ENCODE measurements around the gene ANKRD11. TPM values are rescaled to one million over a fixed set of nuclear protein-coding genes. Genes with fewer than 3 reads are reported as not detected.

ANKRD11 gene
- 100 to 1,000 TPM; 199 to 208 TPM for total RNA-seq

DNA sequence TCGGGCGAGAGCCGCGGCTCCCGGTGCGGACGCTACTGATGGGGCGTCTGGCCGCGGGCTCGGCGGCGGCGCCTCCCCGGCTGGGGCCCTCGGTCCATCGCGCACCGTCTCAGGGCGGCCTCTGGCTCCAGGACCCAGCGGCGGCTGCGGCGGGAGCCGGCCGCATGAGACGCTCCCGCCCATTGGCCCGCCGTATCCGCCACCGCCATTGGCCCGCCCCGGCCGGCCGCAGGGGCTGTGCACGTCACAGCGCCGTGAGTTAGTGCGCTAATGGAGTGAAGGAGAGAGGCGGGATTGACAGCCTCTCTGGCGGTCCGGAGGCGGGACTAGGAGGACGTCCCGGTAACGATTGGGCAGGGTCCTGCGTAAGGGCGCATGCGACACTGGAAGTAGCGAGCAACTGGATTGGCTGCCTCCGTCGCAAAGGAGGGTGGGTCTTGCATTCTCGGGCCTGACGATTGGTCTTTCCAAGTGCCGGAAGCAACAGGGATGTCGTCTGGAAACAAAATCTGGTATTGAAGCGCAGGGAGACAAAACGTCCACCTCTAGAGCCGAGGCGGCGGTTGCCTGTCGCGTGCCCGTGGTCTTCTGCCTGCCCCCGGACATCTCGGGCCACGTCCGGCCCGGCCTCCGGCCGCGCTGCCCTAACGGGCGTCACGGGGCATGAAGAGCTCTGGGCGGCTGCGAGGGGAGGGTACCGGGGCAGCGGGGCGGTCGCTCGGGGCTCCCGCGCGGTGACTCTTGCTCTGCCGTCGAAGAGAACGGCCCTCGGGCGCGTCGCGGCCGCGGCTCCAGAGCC, at the start of gene ANKRD11:
Gene ANKRD11, minus strand, starts transcription at position 123 of the 799 bp plus-strand sequence. CDS start 173,542 bp downstream, outside the sequence.
- Mint-ChIP-seq H3K9me3 (no peaks in the 10 kb centered on the region), H3K4me3 (peak within 1 kb of the TSS; percentile 92), H3K36me3 (ENCODE audit: low read depth) (peaks cover 25% of the 10 kb centered on the region), H3K4me1 (peaks cover 51% of the 10 kb centered on the region), H3K27me3 (no peaks in the 10 kb centered on the region), H3K27ac (peak within 1 kb of the TSS; percentile 94)
- DNase-seq: peak; percentile 99
- ChIA-PET CTCF (no interaction called here), POLR2A (interaction anchor here (0.6 to 8.9 kb wide), 10 partner anchors 9 to 273 kb away, joined by 3 to 158 read pairs (median 4); partner anchors contain the start of genes SPG7 and ZNF778)

- Mint-ChIP-seq H3K27me3 (no peaks in the 10 kb centered on the region), H3K4me3 (no peak overlapping the region), H3K36me3 (ENCODE audit: low read depth) (peaks cover 31% of the 10 kb centered on the region), H3K4me1 (peaks cover 29% of the 10 kb centered on the region), H3K27ac (no peak overlapping the region), H3K9me3 (no peaks in the 10 kb centered on the region)
- CTCF ChIA-PET: interaction anchor here (1.8 kb wide), 1 partner anchor 11 kb away, joined by 3 read pairs; no protein-coding TSS in a partner anchor
- DNase-seq: no peak
- POLR2A ChIA-PET: no interaction called here
Measured at GRCh38 chr16:89538286-89538685, 47.9 kb upstream of the ANKRD11 start.

GRCh38 chr16:89537549-89537925, 47.2 kb upstream of the ANKRD11 start:
- no peak overlapping the region for H3K27ac Mint-ChIP-seq
- no peaks in the 10 kb centered on the region for H3K27me3 Mint-ChIP-seq
- peaks cover 32% of the 10 kb centered on the region for H3K36me3 Mint-ChIP-seq (ENCODE audit: low read depth)
- no peak for DNase-seq
- H3K4me3 Mint-ChIP-seq: no peak overlapping the region
- ChIA-PET CTCF (interaction anchor here (0.6 to 1.8 kb wide), 2 partner anchors 12 to 77 kb away, joined by 3 read pairs; no protein-coding TSS in a partner anchor), POLR2A (no interaction called here)
- no peaks in the 10 kb centered on the region for H3K9me3 Mint-ChIP-seq
- H3K4me1 Mint-ChIP-seq: peaks cover 29% of the 10 kb centered on the region

GRCh38 chr16:89536886-89537548, 46.7 kb upstream of the ANKRD11 start:
- Mint-ChIP-seq H3K36me3 (ENCODE audit: low read depth) (peaks cover 36% of the 10 kb centered on the region), H3K9me3 (no peaks in the 10 kb centered on the region), H3K4me1 (peaks cover 29% of the 10 kb centered on the region), H3K4me3 (no peak overlapping the region), H3K27ac (no peak overlapping the region), H3K27me3 (no peaks in the 10 kb centered on the region)
- DNase-seq: no peak
- CTCF ChIA-PET: interaction anchor here (1.8 kb wide), 1 partner anchor 12 kb away, joined by 3 read pairs; no protein-coding TSS in a partner anchor
- POLR2A ChIA-PET: no interaction called here

GRCh38 chr16:89536371-89536770, 46.0 kb upstream of the ANKRD11 start:
- CTCF ChIA-PET: no interaction called here

DNA sequence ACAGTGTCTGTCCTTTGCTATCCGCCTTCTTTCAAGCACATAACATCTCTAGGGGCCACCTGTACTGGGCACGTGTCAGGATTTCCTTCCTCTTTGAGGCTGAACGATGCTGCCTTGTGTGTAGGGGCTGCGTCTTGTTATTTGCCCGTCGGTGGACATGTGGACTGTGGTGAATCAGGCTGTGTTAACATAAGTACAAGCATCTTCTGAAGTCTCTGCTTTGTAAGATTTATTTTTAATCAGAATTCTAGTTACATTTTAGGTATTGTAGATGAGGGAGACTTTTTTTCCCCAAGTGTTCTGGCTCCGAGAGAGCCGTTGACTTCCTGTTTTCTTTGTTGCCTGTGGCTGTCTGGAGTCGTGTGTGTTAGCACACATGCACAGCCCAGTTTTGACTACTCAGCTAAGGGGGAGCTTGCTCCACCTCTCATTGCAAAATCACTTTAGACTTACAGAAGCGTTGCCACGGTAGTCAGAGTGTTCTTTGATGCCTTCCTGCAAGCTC, 43.9 kb upstream of the ANKRD11 start:
- DNase-seq: peak; percentile 45
- Mint-ChIP-seq H3K27ac (peak overlapping the region; percentile 83), H3K4me1 (peaks cover 22% of the 10 kb centered on the region), H3K36me3 (ENCODE audit: low read depth) (peaks cover 46% of the 10 kb centered on the region), H3K9me3 (no peaks in the 10 kb centered on the region), H3K4me3 (no peak overlapping the region), H3K27me3 (no peaks in the 10 kb centered on the region)
- ChIA-PET POLR2A (interaction anchor here (1.1 to 1.2 kb wide), 2 partner anchors 9 to 27 kb away, joined by 3 read pairs; no protein-coding TSS in a partner anchor), CTCF (interaction anchor here (1.7 kb wide), 1 partner anchor 23 kb away, joined by 5 read pairs; no protein-coding TSS in a partner anchor)

More at GRCh38 chr16:89536371-89536770, 46.0 kb upstream of the ANKRD11 start:
- POLR2A ChIA-PET: no interaction called here
- no peaks in the 10 kb centered on the region for H3K9me3 Mint-ChIP-seq
- no peaks in the 10 kb centered on the region for H3K27me3 Mint-ChIP-seq
- H3K4me3 Mint-ChIP-seq: no peak overlapping the region
- peaks cover 40% of the 10 kb centered on the region for H3K36me3 Mint-ChIP-seq (ENCODE audit: low read depth)
- H3K4me1 Mint-ChIP-seq: peaks cover 28% of the 10 kb centered on the region
- no peak overlapping the region for H3K27ac Mint-ChIP-seq
- no peak for DNase-seq

DNA sequence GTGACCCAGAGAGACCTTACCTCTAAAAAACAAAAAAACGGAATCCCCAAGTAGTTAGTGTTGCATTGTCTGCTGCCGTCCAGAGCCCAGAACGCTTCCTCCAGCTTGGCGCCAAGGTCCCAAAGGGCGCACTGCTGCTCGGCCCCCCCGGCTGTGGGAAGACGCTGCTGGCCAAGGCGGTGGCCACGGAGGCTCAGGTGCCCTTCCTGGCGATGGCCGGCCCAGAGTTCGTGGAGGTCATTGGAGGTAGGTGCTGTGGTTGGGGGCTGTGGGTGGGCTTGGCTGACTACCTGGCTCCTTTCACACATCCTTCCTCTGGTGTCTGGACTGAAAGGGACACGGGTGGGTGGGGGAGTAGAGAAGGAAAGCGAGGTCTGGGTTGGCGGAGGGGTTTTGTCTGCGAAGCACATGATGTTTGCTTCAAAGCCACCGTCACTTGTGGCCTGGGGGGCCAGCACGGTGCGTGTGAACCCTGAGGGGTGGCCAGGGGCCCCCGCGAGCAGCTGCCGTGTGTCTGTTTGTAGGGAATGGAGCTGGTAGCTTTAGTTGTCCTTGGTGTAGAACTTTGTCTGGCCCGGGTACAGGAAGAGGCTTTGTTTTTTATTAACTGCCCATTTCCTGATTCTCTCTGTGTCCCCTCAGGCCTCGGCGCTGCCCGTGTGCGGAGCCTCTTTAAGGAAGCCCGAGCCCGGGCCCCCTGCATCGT, 41.6 kb upstream of the ANKRD11 start:
- peaks cover 54% of the 10 kb centered on the region for H3K36me3 Mint-ChIP-seq (ENCODE audit: low read depth)
- no peak overlapping the region for H3K4me3 Mint-ChIP-seq
- no peak overlapping the region for H3K27ac Mint-ChIP-seq
- POLR2A ChIA-PET: no interaction called here
- CTCF ChIA-PET: no interaction called here
- H3K9me3 Mint-ChIP-seq: no peaks in the 10 kb centered on the region
- no peak for DNase-seq
- H3K4me1 Mint-ChIP-seq: peaks cover 22% of the 10 kb centered on the region
- H3K27me3 Mint-ChIP-seq: no peaks in the 10 kb centered on the region

DNA sequence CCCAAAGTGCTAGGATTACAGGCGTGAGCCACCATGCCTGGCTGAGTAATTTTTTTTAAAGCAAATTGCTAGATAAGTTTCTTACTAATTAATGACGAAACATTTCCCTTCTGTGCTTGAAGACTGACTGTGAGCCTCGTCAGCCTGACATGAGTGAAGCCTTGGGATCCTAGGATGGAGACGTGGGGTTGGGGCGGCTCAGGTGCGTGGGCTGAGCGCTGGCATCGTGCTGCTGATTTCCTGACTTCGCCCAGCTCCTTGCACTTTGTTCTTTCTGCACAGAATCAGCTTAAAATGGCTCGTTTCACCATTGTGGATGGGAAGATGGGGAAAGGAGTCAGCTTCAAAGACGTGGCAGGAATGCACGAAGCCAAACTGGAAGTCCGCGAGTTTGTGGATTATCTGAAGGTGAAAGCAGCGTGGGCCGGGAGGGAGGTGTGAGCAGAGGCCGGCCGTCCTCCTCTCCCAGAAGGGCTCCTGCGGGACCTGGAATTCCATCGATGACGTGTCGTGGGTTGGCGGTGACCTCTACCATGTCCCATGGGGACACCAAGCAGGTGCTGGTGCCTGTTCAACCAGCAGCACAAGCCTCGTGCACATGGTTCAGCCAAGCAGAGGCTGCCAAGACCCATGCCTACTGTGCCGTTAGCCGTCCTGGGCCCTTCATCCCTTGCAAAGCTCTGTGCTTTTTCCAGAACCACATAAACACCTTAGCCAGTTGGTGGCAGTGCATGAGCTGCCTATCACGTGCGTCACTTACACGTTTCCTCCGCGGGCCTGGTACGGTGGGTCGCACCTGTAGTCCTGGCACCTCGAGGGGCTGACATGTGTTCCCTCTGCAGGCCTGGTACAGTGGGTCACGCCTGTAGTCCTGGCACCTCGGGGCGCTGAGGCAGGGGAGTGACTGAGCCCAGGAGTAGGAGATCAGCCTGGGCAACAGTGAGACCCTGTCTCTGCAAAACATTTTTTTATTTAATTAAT, 40.3 kb upstream of the ANKRD11 start:
- Mint-ChIP-seq H3K9me3 (no peaks in the 10 kb centered on the region), H3K4me3 (no peak overlapping the region), H3K4me1 (peaks cover 22% of the 10 kb centered on the region), H3K27me3 (no peaks in the 10 kb centered on the region), H3K36me3 (ENCODE audit: low read depth) (peaks cover 56% of the 10 kb centered on the region), H3K27ac (no peak overlapping the region)
- no peak for DNase-seq
- CTCF ChIA-PET: no interaction called here
- POLR2A ChIA-PET: interaction anchor here (1.5 kb wide), 1 partner anchor 12 kb away, joined by 4 read pairs; no protein-coding TSS in a partner anchor

GRCh38 chr16:89529097-89529496, 38.7 kb upstream of the ANKRD11 start:
- H3K9me3 Mint-ChIP-seq: no peaks in the 10 kb centered on the region
- H3K36me3 Mint-ChIP-seq (ENCODE audit: low read depth): peaks cover 52% of the 10 kb centered on the region
- ChIA-PET CTCF (interaction anchor here (0.6 kb wide), 1 partner anchor 15 kb away, joined by 3 read pairs; no protein-coding TSS in a partner anchor), POLR2A (interaction anchor here (0.6 kb wide), 1 partner anchor 13 kb away, joined by 3 read pairs; no protein-coding TSS in a partner anchor)
- no peaks in the 10 kb centered on the region for H3K27me3 Mint-ChIP-seq
- DNase-seq: no peak
- H3K4me3 Mint-ChIP-seq: no peak overlapping the region
- H3K4me1 Mint-ChIP-seq: peaks cover 8% of the 10 kb centered on the region
- H3K27ac Mint-ChIP-seq: no peak overlapping the region

DNA sequence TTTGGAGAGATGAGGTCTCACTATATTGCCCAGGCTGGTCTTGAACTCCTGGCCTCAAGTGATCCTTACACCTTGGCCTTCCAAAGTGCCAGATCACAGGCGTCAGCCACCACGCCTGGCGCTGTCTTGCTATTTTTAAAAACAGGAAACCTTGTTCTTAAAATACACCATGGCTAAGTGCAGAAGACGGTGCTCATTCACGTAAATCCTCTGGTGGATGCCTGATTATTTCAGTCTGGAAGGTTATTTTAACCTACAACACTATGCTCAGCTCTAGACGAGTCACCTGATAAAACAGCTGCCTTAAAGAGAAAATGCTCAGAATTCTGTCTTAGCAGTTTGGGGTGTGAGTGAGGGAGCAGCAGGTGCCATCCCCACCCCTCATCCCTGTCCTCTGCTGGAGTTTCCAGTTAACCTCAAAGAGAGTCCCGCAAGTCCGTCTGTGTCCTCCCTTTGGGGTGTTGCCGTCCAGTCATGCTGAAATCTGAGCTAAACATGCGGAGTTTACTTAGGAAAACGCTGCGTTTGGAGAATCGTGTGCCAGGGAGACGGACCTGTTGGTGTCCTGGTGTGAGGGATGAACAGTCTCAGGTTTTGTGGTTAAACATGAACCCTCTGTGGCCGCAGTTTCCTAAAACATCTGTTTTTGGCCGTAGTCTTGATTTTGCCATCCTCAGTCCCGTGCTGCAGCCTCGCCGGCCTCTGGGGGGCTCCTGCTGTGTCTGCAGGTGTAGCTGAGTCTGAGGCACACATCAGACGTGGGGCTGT, 35.0 kb upstream of the ANKRD11 start:
- no peaks in the 10 kb centered on the region for H3K27me3 Mint-ChIP-seq
- peaks cover 49% of the 10 kb centered on the region for H3K36me3 Mint-ChIP-seq (ENCODE audit: low read depth)
- H3K27ac Mint-ChIP-seq: no peak overlapping the region
- ChIA-PET POLR2A (interaction anchor here (1.3 kb wide), 1 partner anchor 17 kb away, joined by 4 read pairs; the partner anchor contains the start of gene SPG7), CTCF (no interaction called here)
- DNase-seq: no peak
- no peaks in the 10 kb centered on the region for H3K9me3 Mint-ChIP-seq
- H3K4me3 Mint-ChIP-seq: no peak overlapping the region
- H3K4me1 Mint-ChIP-seq: no peaks in the 10 kb centered on the region

DNA sequence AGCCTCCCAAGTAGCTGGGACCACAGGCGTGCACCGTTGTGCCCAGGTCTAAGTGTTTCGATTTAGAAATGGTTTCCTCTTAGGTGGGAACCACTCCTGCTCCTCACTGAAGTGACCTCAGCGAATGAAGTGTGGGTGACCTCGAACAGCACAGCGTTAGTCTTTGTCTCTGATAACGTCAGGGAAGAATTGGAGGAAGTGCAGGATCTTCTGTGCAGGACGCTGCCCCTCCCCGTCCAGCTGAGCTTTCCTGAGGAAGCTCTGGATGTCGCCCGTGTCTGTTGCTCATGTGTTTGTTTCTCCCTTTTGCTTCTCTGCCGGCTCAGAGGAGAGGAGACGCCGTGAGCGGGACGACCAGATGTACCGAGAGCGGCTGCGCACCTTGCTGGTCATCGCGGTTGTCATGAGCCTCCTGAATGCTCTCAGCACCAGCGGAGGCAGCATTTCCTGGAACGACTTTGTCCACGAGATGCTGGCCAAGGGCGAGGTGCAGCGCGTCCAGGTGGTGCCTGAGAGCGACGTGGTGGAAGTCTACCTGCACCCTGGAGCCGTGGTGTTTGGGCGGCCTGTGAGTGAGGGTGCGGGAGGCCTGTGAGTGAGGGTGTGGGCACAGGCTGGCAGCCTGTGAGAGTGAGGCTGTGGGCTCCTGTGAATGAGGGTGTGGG, 33.5 kb upstream of the ANKRD11 start:
- Mint-ChIP-seq H3K9me3 (no peaks in the 10 kb centered on the region), H3K36me3 (ENCODE audit: low read depth) (peaks cover 49% of the 10 kb centered on the region), H3K27ac (no peak overlapping the region), H3K4me3 (no peak overlapping the region), H3K27me3 (no peaks in the 10 kb centered on the region), H3K4me1 (no peaks in the 10 kb centered on the region)
- ChIA-PET POLR2A (no interaction called here), CTCF (no interaction called here)
- DNase-seq: no peak

Data from activated CD4-positive, alpha-beta memory T cell treated with anti-CD3 and anti-CD28 coated beads, Interleukin-2, amount 10 ng/mL, durations not matched to agents 7 days and 5 days (primary cell).